Esophagus squamous epithelium (tissue), 4 donors: ENCODE measurements around the gene ECT2.

ENCODE experiments used
- POLR2A ChIP-seq, 4 donors: fragments of 450-650 bp; IDR thresholded peaks; one replicate each; pipeline ENCODE4 v1.6.1; 2017; ENCODE audit warnings: antibody characterized with exemption in 4 of 4, mild to moderate bottlenecking in 4 of 4, moderate library complexity in 3 of 4
- TF ChIP-seq, protein P1 (sequence below), 6 experiments: fragments of 450-650 bp in 4 of 6; fragments of 200-600 bp in 2 of 6; sonication (generic) in 2 of 6; IDR thresholded peaks; one replicate each; pipeline ENCODE4 v1.5.1; 2016 to 2019; ENCODE audit warnings: antibody characterized with exemption in 6 of 6, mild to moderate bottlenecking in 4 of 6, moderate library complexity in 4 of 6

DNA sequence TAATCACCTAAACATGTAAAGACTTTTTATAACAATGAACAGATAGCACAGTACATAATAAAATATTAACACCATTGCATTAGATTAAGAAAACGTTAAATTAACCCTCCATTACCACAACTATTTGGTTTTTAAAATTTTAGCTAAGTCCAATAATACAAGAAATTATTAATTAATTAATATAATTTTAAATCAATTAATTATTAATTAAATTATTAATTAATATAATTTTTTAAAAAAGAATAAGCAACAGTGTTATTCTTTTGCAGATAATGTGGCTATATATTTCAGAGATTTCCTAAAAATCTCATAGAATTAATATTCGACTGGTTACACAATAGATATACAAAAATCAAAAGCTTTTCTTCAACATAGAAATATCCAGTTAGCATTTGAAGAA lies 82.5 kb downstream of the ECT2 start:
- no peak for TF ChIP-seq POLR2A (IDR thresholded peaks at IDR 0.05)
- TF ChIP-seq, protein P1, sequence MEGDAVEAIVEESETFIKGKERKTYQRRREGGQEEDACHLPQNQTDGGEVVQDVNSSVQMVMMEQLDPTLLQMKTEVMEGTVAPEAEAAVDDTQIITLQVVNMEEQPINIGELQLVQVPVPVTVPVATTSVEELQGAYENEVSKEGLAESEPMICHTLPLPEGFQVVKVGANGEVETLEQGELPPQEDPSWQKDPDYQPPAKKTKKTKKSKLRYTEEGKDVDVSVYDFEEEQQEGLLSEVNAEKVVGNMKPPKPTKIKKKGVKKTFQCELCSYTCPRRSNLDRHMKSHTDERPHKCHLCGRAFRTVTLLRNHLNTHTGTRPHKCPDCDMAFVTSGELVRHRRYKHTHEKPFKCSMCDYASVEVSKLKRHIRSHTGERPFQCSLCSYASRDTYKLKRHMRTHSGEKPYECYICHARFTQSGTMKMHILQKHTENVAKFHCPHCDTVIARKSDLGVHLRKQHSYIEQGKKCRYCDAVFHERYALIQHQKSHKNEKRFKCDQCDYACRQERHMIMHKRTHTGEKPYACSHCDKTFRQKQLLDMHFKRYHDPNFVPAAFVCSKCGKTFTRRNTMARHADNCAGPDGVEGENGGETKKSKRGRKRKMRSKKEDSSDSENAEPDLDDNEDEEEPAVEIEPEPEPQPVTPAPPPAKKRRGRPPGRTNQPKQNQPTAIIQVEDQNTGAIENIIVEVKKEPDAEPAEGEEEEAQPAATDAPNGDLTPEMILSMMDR (IDR thresholded peaks at IDR 0.05) = no peak
